ENCODE results near the gene INTS11.
A peak's percentile ranks its signal among the peaks of the same experiment; 100 is the strongest.
"Not testable (repeated sequence)": the region's sequence is repeated elsewhere in the genome, so short reads cannot be mapped to it uniquely, and the experiment has no call there.

INTS11 gene

DNA sequence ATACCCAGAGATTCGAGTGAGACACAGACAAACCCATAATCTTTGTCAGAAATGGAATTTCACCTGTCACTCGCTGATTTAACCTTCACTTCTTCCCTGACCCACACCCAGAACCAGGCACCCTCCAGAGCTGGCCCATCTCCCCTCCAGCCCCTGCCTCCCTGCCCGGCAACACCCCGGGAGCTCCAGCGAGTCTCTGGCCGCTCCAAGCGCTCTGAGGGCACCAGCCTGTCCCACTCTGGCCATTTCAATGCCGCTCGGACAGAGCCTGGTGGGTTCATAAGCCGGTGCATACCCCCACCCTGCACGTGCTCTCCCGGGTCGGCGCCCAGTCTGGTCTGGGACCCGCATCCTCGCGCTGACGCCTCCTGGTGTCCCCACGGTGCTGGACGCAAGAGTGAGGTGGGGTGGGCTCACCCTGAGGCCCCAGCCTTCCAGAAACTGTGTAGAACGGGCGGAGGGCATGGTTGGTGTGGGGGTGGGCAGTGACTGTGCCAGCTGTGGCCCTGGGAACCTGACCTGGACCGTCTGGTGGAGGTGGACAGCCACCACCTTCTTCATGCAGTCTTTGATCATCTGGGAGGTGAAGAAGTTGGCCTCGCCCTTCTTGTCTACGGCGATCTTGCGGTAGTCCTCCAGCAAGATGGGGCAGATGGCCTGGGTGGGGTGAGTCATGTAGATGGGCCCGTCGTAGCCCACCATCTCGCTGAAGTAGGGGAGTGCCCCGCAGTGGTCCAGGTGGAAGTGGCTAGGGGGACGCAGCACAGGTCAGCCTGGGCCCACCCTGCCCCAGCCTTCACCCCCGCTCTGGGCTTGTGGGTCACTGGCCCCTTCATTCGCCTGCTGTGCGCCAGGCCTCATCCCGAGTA is 5.4 kb downstream of the INTS11 start:
- no peak overlapping the region for H2AK5ac ChIP-seq (ENCODE audit: low read length)
- H3K9ac ChIP-seq (ENCODE audit: low read length): no peak overlapping the region
- no peak overlapping the region for H2BK5ac ChIP-seq (ENCODE audit: low read length)
- H3K79me2 ChIP-seq (ENCODE audit: control insufficient read depth, insufficient read depth, low read length): peaks cover 34% of the 10 kb centered on the region
- H2BK120ac ChIP-seq (ENCODE audit: low read depth, low read length): no peak overlapping the region
- no peak overlapping the region for H2BK15ac ChIP-seq (replicated peaks; ENCODE audit: low read depth)
- no peak overlapping the region for H3K4ac ChIP-seq (ENCODE audit: low read depth, low read length)
- no peak overlapping the region for H3K27ac ChIP-seq (ENCODE audit: low read depth, low read length)
- H3K79me1 ChIP-seq (ENCODE audit: low read length): peaks cover 24% of the 10 kb centered on the region
- no peak overlapping the region for H3K23ac ChIP-seq (ENCODE audit: low read length)
- no peak overlapping the region for H4K5ac ChIP-seq (ENCODE audit: low read length)
- no CpG with 5 or more reads among the region's 36 CpGs for WGBS (ENCODE audit: extremely low coverage, insufficient coverage, low lambda C conversion rate)
- no peak overlapping the region for H3K56ac ChIP-seq (ENCODE audit: low read length)
- no peaks in the 10 kb centered on the region for H3K27me3 ChIP-seq (ENCODE audit: insufficient read depth, low read length, poor library complexity)
- H3K36me3 ChIP-seq (ENCODE audit: control insufficient read depth, insufficient read depth, low read length): peaks cover 4% of the 10 kb centered on the region
- DNase-seq: no peak
- H3K4me2 ChIP-seq (ENCODE audit: low read length): no peak overlapping the region
- no peak overlapping the region for H3K18ac ChIP-seq (ENCODE audit: low read length)
- H3K4me1 ChIP-seq (ENCODE audit: control insufficient read depth, low read depth, low read length): peaks cover 2% of the 10 kb centered on the region
- no peak overlapping the region for H3K4me3 ChIP-seq (ENCODE audit: low read length)
- no peak overlapping the region for H4K8ac ChIP-seq (ENCODE audit: low read depth, low read length)

DNA sequence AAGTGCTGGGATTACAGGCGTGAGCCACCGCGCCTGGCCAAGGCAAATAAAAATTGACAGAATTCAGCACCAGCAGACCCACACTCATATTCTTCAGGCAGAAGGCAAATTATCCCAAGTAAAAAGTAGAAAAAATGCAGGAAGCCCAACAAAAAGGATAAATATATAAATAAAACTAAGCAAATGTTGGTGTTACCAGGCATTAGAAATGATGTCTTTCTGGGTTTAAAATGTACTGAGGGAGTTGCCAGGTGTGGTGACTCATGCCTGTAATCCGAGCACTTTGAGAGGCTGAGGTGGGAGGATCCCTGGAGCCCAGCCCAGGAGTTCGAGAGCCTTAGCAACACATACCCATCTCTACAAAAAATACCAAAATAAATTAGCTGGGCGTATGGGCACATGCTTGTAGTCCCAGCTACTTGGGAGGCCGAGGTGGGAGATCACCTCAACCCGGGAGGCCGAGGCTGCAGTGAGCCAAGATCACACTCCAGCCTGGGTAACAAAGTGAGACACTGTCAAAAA is 6.3 kb downstream of the INTS11 start:
- no peak overlapping the region for H3K56ac ChIP-seq (ENCODE audit: low read length)
- H3K36me3 ChIP-seq (ENCODE audit: control insufficient read depth, insufficient read depth, low read length): peaks cover 10% of the 10 kb centered on the region
- DNase-seq: peak; percentile 72
- H3K4ac ChIP-seq (ENCODE audit: low read depth, low read length): no peak overlapping the region
- no peak overlapping the region for H3K9ac ChIP-seq (ENCODE audit: low read length)
- H3K4me1 ChIP-seq (ENCODE audit: control insufficient read depth, low read depth, low read length): peaks cover 2% of the 10 kb centered on the region
- no peak overlapping the region for H3K23ac ChIP-seq (ENCODE audit: low read length)
- no peak overlapping the region for H2BK5ac ChIP-seq (ENCODE audit: low read length)
- no peak overlapping the region for H3K18ac ChIP-seq (ENCODE audit: low read length)
- no peak overlapping the region for H2AK5ac ChIP-seq (ENCODE audit: low read length)
- H3K79me2 ChIP-seq (ENCODE audit: control insufficient read depth, insufficient read depth, low read length): peaks cover 30% of the 10 kb centered on the region
- H3K79me1 ChIP-seq (ENCODE audit: low read length): peaks cover 22% of the 10 kb centered on the region
- no peak overlapping the region for H4K5ac ChIP-seq (ENCODE audit: low read length)
- H3K27me3 ChIP-seq (ENCODE audit: insufficient read depth, low read length, poor library complexity): no peaks in the 10 kb centered on the region
- H2BK120ac ChIP-seq (ENCODE audit: low read depth, low read length): no peak overlapping the region
- no peak overlapping the region for H2BK15ac ChIP-seq (replicated peaks; ENCODE audit: low read depth)
- no peak overlapping the region for H3K4me3 ChIP-seq (ENCODE audit: low read length)
- H3K27ac ChIP-seq (ENCODE audit: low read depth, low read length): no peak overlapping the region
- H4K8ac ChIP-seq (ENCODE audit: low read depth, low read length): no peak overlapping the region
- WGBS (ENCODE audit: extremely low coverage, insufficient coverage, low lambda C conversion rate): no CpG with 5 or more reads among the region's 9 CpGs
- no peak overlapping the region for H3K4me2 ChIP-seq (ENCODE audit: low read length)

DNA sequence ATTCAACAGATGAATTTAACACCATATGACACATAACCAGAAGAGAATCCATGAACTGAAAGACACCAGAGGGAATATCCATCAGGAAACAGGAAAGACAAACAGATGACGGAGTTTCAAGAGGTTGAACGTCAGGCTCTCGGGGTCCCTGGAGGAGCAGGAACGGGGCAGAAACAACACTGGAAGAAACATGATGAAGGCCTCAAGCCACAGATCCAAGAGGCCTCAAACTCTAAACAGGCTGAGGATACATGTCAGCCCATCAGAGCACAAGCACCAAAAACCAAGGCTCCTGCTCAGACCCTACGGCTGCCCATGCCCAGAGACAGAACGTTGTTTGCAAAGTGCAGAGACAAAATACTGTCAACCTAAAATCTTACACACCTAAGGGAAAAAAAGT is 7.0 kb downstream of the INTS11 start:
- no peak overlapping the region for H3K27ac ChIP-seq (ENCODE audit: low read depth, low read length)
- no peak overlapping the region for H3K4me3 ChIP-seq (ENCODE audit: low read length)
- H4K5ac ChIP-seq (ENCODE audit: low read length): no peak overlapping the region
- no peak overlapping the region for H3K18ac ChIP-seq (ENCODE audit: low read length)
- no CpG with 5 or more reads among the region's 6 CpGs for WGBS (ENCODE audit: extremely low coverage, insufficient coverage, low lambda C conversion rate)
- peaks cover 14% of the 10 kb centered on the region for H3K36me3 ChIP-seq (ENCODE audit: control insufficient read depth, insufficient read depth, low read length)
- H3K79me2 ChIP-seq (ENCODE audit: control insufficient read depth, insufficient read depth, low read length): peaks cover 24% of the 10 kb centered on the region
- peaks cover 2% of the 10 kb centered on the region for H3K4me1 ChIP-seq (ENCODE audit: control insufficient read depth, low read depth, low read length)
- H3K9ac ChIP-seq (ENCODE audit: low read length): no peak overlapping the region
- H2BK120ac ChIP-seq (ENCODE audit: low read depth, low read length): no peak overlapping the region
- no peak overlapping the region for H2BK5ac ChIP-seq (ENCODE audit: low read length)
- H3K4ac ChIP-seq (ENCODE audit: low read depth, low read length): no peak overlapping the region
- DNase-seq: no peak
- H2AK5ac ChIP-seq (ENCODE audit: low read length): no peak overlapping the region
- no peak overlapping the region for H3K56ac ChIP-seq (ENCODE audit: low read length)
- H2BK15ac ChIP-seq (replicated peaks; ENCODE audit: low read depth): no peak overlapping the region
- peaks cover 19% of the 10 kb centered on the region for H3K79me1 ChIP-seq (ENCODE audit: low read length)
- no peak overlapping the region for H3K4me2 ChIP-seq (ENCODE audit: low read length)
- no peak overlapping the region for H3K23ac ChIP-seq (ENCODE audit: low read length)
- H3K27me3 ChIP-seq (ENCODE audit: insufficient read depth, low read length, poor library complexity): no peaks in the 10 kb centered on the region
- H4K8ac ChIP-seq (ENCODE audit: low read depth, low read length): no peak overlapping the region

DNA sequence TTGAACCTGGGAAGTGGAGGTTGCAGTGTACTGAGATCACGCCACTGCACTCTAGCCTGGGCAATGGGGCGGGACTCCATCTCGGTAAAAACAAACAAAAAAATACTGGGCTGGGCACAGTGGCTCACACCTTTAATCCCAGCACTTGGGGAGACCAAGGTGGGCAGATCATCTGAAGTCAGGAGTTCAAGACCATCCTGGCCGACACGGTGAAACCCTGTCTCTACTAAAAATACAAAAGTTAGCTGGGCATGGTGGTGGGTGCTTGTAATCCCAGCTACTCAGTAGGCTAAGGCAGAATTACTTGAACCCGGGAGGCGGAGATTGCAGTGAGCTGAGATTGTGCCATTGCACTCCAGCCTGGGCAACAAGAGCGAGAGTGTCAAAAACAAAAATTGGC is 8.3 kb downstream of the INTS11 start:
- H3K4me3 ChIP-seq (ENCODE audit: low read length); H3K4me2 ChIP-seq (ENCODE audit: low read length); H2BK5ac ChIP-seq (ENCODE audit: low read length); H3K56ac ChIP-seq (ENCODE audit: low read length); H2BK120ac ChIP-seq (ENCODE audit: low read depth, low read length); H4K8ac ChIP-seq (ENCODE audit: low read depth, low read length); H4K5ac ChIP-seq (ENCODE audit: low read length); H3K27ac ChIP-seq (ENCODE audit: low read depth, low read length); H3K9ac ChIP-seq (ENCODE audit: low read length); H3K4ac ChIP-seq (ENCODE audit: low read depth, low read length); H3K23ac ChIP-seq (ENCODE audit: low read length); H2BK15ac ChIP-seq (replicated peaks; ENCODE audit: low read depth); H2AK5ac ChIP-seq (ENCODE audit: low read length); DNase-seq; H3K4me1 ChIP-seq (ENCODE audit: control insufficient read depth, low read depth, low read length); H3K27me3 ChIP-seq (ENCODE audit: insufficient read depth, low read length, poor library complexity); H3K18ac ChIP-seq (ENCODE audit: low read length): not testable (repeated sequence)
- Histone ChIP-seq H3K36me3 (ENCODE audit: control insufficient read depth, insufficient read depth, low read length) (peaks cover 17% of the 10 kb centered on the region), H3K79me2 (ENCODE audit: control insufficient read depth, insufficient read depth, low read length) (peaks cover 13% of the 10 kb centered on the region), H3K79me1 (ENCODE audit: low read length) (peaks cover 13% of the 10 kb centered on the region)
- WGBS (ENCODE audit: extremely low coverage, insufficient coverage, low lambda C conversion rate): no CpG with 5 or more reads among the region's 8 CpGs

DNA sequence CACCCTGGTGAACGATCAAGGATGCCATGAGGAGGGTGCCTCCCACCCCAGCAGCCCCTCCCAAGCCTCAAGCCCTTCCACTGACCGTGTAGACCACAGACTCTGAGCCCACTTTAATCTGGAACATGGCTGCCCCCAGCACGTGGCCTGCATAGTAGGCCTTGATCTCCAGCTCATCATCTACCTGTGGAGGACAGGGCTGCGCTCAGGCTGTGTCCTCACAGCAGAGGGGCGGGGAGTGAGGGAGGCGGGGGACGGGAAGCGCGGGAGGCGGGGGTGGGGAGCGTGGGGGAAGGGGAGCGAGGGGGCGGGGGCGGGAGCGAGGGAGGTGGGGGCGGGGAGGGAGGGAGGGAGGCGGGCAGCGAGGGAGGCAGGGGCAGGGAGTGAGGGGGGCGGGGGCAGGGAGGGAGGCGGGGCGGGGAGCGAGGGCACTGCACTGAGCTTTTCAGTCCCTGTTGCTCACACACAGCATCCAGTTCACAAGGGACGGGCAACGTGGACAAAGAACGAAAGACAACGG is 9.0 kb downstream of the INTS11 start:
- Histone ChIP-seq H3K79me2 (ENCODE audit: control insufficient read depth, insufficient read depth, low read length) (peaks cover 7% of the 10 kb centered on the region), H3K36me3 (ENCODE audit: control insufficient read depth, insufficient read depth, low read length) (peaks cover 17% of the 10 kb centered on the region), H3K27ac (ENCODE audit: low read depth, low read length) (peak overlapping the region; percentile 16), H3K79me1 (ENCODE audit: low read length) (peaks cover 10% of the 10 kb centered on the region), H4K8ac (ENCODE audit: low read depth, low read length) (no peak overlapping the region), H2BK5ac (ENCODE audit: low read length) (peak overlapping the region; percentile 55), H4K5ac (ENCODE audit: low read length) (no peak overlapping the region), H3K4ac (ENCODE audit: low read depth, low read length) (peak overlapping the region; percentile 49), H3K23ac (ENCODE audit: low read length) (no peak overlapping the region), H3K4me2 (ENCODE audit: low read length) (no peak overlapping the region), H3K4me3 (ENCODE audit: low read length) (no peak overlapping the region), H3K56ac (ENCODE audit: low read length) (peak overlapping the region; percentile 83), H3K18ac (ENCODE audit: low read length) (no peak overlapping the region), H2AK5ac (ENCODE audit: low read length) (peak overlapping the region; percentile 58), H3K4me1 (ENCODE audit: control insufficient read depth, low read depth, low read length) (peaks cover 2% of the 10 kb centered on the region), H2BK15ac (replicated peaks; ENCODE audit: low read depth) (no peak overlapping the region), H2BK120ac (ENCODE audit: low read depth, low read length) (no peak overlapping the region), H3K9ac (ENCODE audit: low read length) (peak overlapping the region; percentile 58), H3K27me3 (ENCODE audit: insufficient read depth, low read length, poor library complexity) (no peaks in the 10 kb centered on the region)
- no CpG with 5 or more reads among the region's 26 CpGs for WGBS (ENCODE audit: extremely low coverage, insufficient coverage, low lambda C conversion rate)
- DNase-seq: peak; percentile 87
